Activated naive CD4-positive, alpha-beta T cell treated with anti-CD3 and anti-CD28 coated beads, Interleukin-2, amount 50 U/mL, for 24 hours (primary cell): ENCODE results near the gene NUTM2D.
"Not testable (repeated sequence)": the region's sequence is repeated elsewhere in the genome, so short reads cannot be mapped to it uniquely, and the experiment has no call there.

Experiments
- H3K27ac Mint-ChIP-seq: one replicate; pipeline ENCODE4 v1.8.0; 2021; ENCODE audit warnings: mild to moderate bottlenecking, mixed read lengths
- H3K27me3 Mint-ChIP-seq: one replicate; pipeline ENCODE4 v1.8.0; 2021; ENCODE audit warnings: mixed read lengths
- H3K36me3 Mint-ChIP-seq: one replicate; pipeline ENCODE4 v1.8.0; 2021; ENCODE audit warnings: mixed read lengths
- H3K4me1 Mint-ChIP-seq: one replicate; pipeline ENCODE4 v1.8.0; 2021; ENCODE audit warnings: mixed read lengths
- H3K4me3 Mint-ChIP-seq: one replicate; pipeline ENCODE4 v1.8.0; 2021; ENCODE audit warnings: mild to moderate bottlenecking, mixed read lengths
- H3K9me3 Mint-ChIP-seq: one replicate; pipeline ENCODE4 v1.8.0; 2021; ENCODE audit warnings: mixed read lengths

Gene NUTM2D, protein sequence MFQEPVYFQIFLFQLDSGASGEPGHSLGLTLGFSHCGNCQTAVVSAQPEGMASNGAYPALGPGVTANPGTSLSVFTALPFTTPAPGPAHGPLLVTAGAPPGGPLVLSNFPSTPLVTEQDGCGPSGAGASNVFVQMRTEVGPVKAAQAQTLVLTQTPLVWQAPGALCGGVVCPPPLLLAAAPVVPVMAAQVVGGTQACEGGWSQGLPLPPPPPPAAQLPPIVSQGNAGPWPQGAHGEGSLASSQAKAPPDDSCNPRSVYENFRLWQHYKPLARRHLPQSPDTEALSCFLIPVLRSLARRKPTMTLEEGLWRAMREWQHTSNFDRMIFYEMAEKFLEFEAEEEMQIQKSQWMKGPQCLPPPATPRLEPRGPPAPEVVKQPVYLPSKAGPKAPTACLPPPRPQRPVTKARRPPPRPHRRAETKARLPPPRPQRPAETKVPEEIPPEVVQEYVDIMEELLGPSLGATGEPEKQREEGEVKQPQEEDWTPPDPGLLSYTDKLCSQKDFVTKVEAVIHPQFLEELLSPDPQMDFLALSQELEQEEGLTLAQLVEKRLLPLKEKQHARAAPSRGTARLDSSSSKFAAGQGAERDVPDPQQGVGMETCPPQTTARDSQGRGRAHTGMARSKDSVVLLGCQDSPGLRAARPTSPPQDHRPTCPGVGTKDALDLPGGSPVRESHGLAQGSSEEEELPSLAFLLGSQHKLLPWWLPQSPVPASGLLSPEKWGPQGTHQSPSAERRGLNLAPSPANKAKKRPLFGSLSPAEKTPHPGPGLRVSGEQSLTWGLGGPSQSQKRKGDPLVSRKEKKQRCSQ

DNA sequence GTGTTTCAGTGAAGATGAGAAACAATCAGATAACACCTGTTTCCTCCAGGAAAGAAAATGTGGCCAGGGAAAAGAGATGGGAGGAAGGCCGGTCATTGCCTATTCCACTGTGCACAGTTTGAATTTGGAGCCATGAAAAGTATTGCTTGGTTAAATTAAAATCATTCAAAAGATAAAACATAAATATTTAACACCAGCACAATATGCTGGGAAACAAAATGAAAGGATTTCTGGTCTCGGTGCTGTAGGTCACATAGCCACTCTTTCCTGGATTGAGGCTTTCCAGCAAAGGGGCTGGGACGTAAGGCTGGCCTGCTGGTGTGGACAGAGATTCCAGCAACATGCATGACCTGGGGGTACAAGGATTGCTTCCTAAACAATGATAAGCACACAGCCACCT is at the start of gene NUTM2D:
NUTM2D (plus strand) TSS at position 301 of the 400 bp plus-strand sequence. CDS start 522 bp downstream, outside the sequence.
- not testable (repeated sequence) for H3K4me1 Mint-ChIP-seq, H3K27ac Mint-ChIP-seq, H3K36me3 Mint-ChIP-seq, H3K4me3 Mint-ChIP-seq, H3K27me3 Mint-ChIP-seq, H3K9me3 Mint-ChIP-seq

DNA sequence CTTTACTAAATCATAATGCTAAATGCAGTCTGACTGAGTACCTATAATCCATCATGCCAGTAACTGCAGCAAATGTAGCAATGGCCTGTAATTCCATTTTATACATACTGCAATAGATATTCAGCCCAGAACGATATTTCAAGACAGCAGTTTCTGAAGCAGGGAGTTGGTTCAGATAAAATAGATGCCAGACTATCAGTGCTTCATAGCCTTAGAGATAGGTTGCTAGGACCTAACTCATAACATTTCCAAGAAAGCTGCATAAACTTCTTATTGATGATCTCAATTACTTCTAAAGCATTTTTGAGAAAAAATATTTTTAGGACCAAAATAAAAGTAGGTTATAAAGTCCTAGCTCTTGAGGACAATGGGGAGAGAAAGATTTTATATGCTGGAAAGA is 48.8 kb upstream of the NUTM2D start:
- H3K36me3 Mint-ChIP-seq, H3K27me3 Mint-ChIP-seq, H3K4me1 Mint-ChIP-seq, H3K27ac Mint-ChIP-seq, H3K4me3 Mint-ChIP-seq, H3K9me3 Mint-ChIP-seq: not testable (repeated sequence)

DNA sequence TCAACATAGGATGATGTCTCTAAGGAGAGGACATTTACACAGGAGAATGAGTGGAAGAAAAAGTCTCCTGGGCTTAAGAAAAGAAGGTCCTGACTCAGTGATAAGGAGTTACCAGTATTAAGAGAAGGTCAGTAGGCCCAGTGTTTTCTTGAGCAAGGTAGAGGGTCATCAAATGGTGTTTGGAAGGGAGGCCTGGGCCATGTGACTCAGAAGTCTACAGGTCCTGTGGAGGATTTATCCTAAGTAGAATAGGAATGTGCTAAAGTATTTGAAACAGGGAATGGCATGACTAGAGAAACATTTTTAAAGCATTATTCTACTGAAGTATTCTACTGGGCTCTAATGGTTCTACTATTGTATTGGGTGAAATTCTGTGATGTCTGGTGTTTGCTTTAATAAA is 47.9 kb upstream of the NUTM2D start:
- H3K4me3 Mint-ChIP-seq, H3K27me3 Mint-ChIP-seq, H3K9me3 Mint-ChIP-seq, H3K27ac Mint-ChIP-seq, H3K36me3 Mint-ChIP-seq, H3K4me1 Mint-ChIP-seq: not testable (repeated sequence)

DNA sequence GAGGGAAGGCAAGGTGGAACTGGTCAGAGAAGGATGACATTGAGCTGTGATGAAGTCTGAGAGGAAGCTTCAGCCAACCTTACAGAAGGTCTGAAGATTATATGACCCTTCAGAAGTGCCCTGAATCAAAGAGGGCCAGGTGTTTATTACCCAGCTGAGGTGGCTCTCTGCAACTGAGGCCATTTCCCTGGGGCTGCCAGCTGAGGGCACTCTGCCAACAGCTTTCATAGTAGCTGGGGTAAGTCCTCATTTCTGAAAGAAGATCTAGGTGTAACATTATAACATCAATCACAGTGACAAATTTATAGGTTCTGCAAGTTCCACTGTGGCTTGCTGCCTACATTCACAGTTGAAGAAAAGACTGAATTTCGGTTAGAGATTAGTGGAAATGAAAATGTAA is 46.0 kb upstream of the NUTM2D start:
- H3K27ac Mint-ChIP-seq, H3K4me1 Mint-ChIP-seq, H3K36me3 Mint-ChIP-seq, H3K27me3 Mint-ChIP-seq, H3K4me3 Mint-ChIP-seq, H3K9me3 Mint-ChIP-seq: not testable (repeated sequence)

DNA sequence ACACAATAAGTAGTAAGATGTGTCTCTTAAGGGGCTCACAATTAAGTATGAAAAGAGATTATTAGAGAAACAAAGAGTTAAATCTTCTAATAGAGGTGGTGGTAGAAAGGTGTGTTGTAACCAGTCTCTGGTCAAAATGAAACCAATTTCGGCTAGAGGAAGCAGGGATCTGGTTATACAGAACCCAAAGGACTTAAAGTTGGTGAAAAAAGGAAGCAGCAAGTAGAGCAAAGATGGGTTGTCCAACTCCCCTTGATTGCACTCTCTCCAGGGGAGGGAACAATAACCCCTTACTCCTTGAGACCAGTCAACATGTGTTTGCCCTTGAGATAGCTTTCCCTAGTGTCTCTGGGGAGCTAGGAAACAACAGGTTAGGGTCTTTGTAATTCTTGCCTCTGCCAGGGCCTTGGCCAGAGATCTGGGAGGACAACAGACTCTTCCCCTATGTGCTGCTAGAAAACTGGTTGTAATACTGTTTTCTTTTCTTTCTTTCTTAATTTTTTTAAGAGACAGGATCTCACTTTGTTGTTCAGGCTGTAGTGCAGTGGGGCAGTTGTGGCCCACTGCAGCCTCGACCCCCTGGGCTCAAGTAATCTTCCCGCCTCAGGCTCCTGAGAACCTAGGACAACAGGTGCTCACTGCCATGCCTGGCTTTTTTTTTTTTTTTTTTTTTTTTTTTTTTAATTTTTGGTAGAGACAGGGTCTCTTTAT is 43.7 kb upstream of the NUTM2D start:
- not testable (repeated sequence) for H3K27ac Mint-ChIP-seq, H3K4me1 Mint-ChIP-seq, H3K4me3 Mint-ChIP-seq, H3K36me3 Mint-ChIP-seq, H3K9me3 Mint-ChIP-seq, H3K27me3 Mint-ChIP-seq

DNA sequence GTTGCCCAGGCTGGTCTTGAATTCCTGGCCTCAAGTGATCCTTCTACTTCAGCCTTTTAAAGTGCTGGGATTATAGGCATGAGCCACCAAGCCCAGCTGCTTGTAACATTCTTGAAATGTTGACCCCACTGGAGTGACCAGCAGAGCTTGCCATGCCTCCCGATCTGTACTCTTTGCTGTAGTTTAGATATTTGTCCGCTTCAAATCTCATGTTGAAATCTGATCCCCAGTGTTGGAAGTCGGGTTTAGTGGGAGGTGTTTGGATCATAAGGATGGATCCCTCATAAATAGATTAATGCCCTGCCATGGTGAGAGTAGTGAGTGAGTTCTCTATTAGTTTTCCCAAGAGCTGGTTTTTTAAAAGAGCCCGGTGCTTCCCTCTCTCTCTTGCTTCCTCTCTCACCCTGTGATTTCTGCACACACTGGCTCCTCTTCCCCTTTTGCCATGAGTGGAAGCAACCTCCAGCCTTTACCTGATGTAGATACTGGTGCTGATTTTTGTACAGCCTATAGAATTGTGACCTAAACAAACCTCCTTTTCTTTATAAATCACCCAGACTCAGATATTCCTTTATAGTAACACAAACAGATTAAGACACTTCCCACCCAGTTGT is 43.1 kb upstream of the NUTM2D start:
- H3K9me3 Mint-ChIP-seq, H3K4me1 Mint-ChIP-seq, H3K27ac Mint-ChIP-seq, H3K36me3 Mint-ChIP-seq, H3K27me3 Mint-ChIP-seq, H3K4me3 Mint-ChIP-seq: not testable (repeated sequence)

DNA sequence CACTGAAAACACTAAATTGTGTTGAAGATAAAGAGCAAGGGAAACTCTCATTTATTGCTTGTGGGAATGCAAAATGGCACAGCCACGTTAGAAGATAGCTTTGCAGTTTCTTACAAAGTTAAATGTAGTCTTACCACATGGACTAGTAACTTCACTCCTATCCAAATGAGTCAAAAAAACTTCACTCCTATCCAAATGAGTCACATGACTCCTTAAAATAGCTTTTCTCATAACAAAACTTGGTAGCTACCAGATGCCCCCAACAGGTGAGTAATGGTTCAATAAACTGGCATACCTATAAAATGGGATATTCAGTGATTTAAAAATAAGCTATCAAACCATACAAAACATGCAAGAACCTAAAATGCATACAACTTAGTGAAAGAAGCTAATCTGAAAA is 36.0 kb upstream of the NUTM2D start:
- not testable (repeated sequence) for H3K4me3 Mint-ChIP-seq, H3K27ac Mint-ChIP-seq, H3K36me3 Mint-ChIP-seq, H3K9me3 Mint-ChIP-seq, H3K27me3 Mint-ChIP-seq
- H3K4me1 Mint-ChIP-seq, result peaks cover 11% of the 10 kb centered on the region

DNA sequence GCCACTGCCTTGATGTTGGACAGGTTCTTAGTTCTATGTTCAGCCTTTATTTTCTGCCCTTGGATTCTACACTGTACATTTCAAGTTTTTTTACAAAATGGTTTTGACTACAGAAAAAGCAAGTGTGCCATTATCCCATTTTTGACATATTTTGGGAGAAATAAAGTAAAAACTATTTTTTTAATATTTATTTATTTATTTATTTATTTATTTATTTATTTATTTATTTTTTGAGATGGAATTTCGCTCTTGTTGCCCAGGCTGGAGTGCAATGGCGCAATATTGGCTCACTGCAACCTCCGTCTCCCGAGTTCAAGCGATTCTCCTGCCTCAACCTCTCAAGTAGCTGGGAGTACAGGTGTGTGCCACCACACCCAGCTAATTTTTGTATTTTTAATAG is 33.0 kb upstream of the NUTM2D start:
- H3K36me3 Mint-ChIP-seq, H3K9me3 Mint-ChIP-seq, H3K27ac Mint-ChIP-seq, H3K4me3 Mint-ChIP-seq, H3K27me3 Mint-ChIP-seq: not testable (repeated sequence)
- H3K4me1 Mint-ChIP-seq, result peaks cover 11% of the 10 kb centered on the region

DNA sequence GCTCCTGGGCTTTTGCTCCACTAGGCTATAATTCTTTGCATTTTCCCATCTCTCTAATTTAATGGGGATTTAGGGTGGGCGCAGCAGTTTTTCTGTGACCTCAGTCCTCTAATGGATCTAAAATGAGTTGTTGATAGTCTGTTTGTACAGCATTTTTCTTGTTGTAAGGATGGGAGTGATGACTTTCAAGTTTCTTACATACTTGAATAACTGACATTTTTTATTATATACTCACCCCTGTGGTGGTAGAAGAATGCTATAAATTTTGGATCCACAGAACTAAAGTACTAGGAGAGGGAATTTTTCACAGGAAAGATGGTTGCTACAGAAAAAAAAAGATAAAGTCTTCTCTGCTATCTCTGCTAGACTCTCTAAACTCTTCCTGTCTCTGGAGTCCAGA is 29.6 kb upstream of the NUTM2D start:
- H3K27me3 Mint-ChIP-seq, H3K4me3 Mint-ChIP-seq, H3K4me1 Mint-ChIP-seq, H3K27ac Mint-ChIP-seq, H3K36me3 Mint-ChIP-seq, H3K9me3 Mint-ChIP-seq: not testable (repeated sequence)

DNA sequence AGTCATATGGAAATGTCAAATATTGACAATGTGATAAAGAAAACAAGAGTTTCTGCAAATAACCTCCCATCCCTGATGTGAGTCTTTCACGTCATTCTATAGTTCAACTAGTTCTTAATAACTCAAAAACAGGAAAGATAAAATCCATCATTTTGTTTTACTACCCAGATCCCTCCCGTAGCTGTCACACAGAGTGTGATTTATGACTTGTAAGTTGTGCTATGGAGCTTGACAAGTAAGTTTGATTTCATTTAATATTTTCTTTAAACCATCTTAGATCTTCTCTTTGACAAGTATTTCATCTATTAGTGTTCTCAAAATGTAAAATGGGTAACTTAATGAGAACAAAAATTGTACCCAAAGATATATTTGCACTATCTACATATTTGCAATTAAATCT is 28.4 kb upstream of the NUTM2D start:
- not testable (repeated sequence) for H3K27ac Mint-ChIP-seq

DNA sequence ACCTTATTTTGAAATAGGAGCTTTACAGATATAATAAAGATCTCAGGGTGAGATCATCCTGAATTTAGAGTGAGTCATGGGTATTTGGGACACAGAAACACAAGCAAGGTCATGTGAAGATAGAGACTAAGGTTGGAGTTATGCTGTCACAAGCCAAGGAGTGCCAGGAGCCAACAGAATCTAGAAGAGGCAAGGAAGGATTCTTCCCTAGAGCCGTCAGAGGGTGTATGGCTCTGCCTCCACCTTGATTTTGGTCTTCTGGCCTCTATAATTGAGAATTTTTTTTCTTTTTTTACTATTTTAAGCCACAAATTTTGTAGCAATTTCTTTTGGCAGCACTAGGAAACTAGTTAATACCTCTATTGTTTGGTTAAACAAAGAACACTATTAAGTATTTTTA is 24.9 kb upstream of the NUTM2D start:
- H3K27me3 Mint-ChIP-seq, H3K36me3 Mint-ChIP-seq, H3K4me3 Mint-ChIP-seq, H3K9me3 Mint-ChIP-seq, H3K27ac Mint-ChIP-seq, H3K4me1 Mint-ChIP-seq: not testable (repeated sequence)

More for the DNA sequence above, 28.4 kb upstream of the NUTM2D start:
- not testable (repeated sequence) for H3K36me3 Mint-ChIP-seq, H3K4me3 Mint-ChIP-seq, H3K9me3 Mint-ChIP-seq, H3K27me3 Mint-ChIP-seq, H3K4me1 Mint-ChIP-seq

DNA sequence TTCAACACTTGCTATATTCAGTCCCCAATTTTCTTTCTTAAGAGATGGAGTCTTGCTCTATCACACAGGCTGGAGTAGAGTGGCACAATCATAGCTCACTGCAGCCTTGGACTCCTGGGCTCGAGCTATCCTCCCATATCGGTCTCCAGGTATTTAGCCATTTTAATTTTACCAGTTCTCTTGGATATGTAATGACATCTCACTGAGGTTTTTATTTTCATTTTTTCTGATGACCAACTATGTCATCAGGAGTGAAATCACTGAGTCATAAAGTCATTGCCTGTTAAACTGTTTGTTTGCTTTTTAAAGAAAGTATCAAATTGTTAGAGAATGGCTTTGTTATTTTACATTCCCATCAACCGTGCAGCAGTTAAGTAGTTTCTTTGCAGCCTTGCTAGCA is 17.1 kb upstream of the NUTM2D start:
- H3K27ac Mint-ChIP-seq, H3K27me3 Mint-ChIP-seq, H3K9me3 Mint-ChIP-seq, H3K36me3 Mint-ChIP-seq: not testable (repeated sequence)
- Mint-ChIP-seq H3K4me1 (peaks cover 25% of the 10 kb centered on the region), H3K4me3 (peak overlapping the region; percentile 37)

DNA sequence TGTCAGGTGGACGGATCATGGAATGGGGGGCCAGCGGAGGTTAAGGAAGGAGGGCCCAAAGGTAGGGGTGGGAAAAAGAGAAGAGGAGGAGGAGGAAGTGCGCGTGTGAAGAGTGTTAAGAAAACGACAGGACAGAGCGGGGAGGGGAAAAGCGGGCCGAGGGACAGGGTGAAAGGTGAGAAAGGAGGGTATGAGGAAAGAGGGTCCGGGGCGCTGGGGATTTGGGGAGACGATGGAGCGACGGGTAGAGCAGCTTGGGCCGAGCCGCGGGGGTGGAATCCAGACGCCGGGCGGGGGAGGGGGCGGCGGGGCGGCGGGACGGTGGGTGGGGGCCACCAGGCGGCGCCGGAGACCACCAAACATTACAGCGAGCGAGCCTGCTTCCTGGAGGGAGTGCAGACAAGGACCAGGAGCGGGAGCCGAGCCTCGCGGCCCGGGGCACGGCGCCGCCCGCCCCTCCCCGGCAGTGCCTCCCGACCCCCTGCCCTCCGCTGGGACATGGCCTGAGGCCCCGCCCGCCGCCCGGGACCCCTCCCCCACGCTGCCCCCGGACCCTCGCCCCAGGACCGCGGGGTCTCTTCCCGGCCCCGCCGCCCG is 15.9 kb upstream of the NUTM2D start:
- not testable (repeated sequence) for H3K27me3 Mint-ChIP-seq, H3K36me3 Mint-ChIP-seq, H3K9me3 Mint-ChIP-seq, H3K27ac Mint-ChIP-seq
- H3K4me1 Mint-ChIP-seq, result peaks cover 25% of the 10 kb centered on the region
- peak overlapping the region; percentile 96 for H3K4me3 Mint-ChIP-seq

DNA sequence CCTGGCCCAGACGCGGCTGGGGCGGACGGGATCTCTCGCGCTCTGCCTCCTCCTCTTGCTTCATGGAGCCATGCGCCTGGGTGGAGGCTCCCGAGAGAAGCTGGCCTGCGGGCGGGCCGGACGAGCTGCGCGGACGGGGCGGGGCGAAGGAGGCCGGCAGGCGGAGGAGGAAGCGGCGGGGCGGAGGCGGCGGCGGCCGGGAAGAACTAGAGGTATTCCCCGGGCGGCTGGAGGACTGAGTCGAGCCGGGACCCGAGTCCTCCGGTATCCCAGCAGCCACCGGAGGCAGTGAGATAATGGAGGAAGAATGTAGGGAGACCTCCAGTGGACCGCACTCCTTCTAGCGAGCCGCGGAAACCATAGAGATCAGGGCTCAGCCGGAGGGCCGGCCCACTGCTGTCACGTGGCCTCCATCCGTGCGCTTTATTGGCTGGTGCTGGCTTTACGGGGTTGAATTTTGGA is 15.3 kb upstream of the NUTM2D start:
- Mint-ChIP-seq H3K4me1 (peaks cover 25% of the 10 kb centered on the region), H3K4me3 (peak overlapping the region; percentile 88), H3K27ac (peak overlapping the region; percentile 85)
- H3K36me3 Mint-ChIP-seq, H3K27me3 Mint-ChIP-seq, H3K9me3 Mint-ChIP-seq: not testable (repeated sequence)

DNA sequence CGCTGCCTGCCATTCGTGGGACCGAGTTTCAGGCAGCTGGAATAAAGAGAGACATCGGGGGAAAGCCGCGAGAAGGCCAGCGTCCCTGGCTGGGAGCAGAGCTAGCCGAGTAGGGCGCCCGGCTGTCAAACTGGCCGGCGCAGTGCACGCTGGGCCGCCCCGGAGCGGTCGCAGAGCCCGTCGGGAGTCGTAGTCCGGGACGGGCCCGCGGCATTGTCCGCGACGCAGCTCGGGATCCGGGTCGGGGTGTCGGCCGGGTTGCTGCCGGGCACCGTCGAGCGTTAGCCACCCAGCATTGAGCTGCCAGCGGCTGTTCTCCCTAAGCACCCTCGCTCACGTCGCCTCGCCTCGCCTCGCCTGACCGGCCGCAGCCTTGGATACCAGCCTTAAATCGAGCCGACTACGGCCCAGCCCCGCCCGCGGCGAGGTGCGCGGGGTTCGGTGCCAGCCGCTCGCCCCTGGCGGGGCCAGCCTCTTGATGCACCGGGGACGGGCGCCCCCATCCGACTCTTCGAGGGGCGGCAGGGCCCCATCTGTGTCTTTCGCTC is 14.8 kb upstream of the NUTM2D start:
- not testable (repeated sequence) for H3K27me3 Mint-ChIP-seq, H3K9me3 Mint-ChIP-seq, H3K36me3 Mint-ChIP-seq
- peaks cover 25% of the 10 kb centered on the region for H3K4me1 Mint-ChIP-seq
- peak overlapping the region; percentile 85 for H3K27ac Mint-ChIP-seq
- H3K4me3 Mint-ChIP-seq, result peak overlapping the region; percentile 88
